HG03139 (cell line): ENCODE results near the gene PUM1.

Experiments
- ATAC-seq: cut with Tn5 transposase; IDR thresholded peaks from one replicate; pipeline ENCODE4 v1.9.1; 2021; ENCODE audit not compliant: unreplicated experiment

PUM1 gene

DNA sequence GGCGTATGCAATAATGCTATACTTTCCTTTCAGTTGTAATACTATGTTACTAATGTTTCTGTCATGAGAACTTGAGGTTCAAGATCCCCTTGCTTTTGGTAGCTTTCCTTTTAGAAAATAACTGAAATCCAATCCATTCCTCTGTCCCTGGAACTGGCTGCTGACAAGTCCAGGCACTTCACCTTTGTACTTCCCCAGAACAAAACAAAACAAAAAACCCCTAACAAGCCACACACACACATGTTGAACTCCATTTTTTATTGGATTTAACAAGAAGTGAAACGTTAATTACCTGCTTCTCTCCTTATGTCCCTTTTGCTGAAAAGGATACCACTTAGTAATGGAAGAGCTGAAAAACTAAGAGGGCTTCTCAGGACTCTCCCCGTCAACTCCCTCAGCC is 130.9 kb downstream of the PUM1 start:
- no peak for ATAC-seq

DNA sequence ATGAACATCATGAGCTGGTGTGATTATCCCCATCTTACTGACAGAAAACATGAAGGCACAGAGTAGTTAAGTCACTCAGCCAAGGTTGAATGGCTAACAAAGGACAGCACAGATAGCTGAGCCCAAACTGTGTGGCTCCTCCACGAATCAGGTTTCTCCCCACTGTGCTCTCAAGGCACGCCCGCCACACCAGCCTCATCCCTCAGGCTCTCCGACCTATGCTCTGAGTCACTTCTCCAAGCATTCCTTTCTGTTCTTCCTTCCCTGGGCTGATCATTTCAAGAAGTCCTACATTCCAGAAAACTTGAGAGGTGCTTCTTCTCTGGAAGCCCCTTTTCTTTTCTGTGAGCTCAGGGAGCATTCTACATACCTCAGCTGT is 131.7 kb downstream of the PUM1 start:
- ATAC-seq, result no peak

DNA sequence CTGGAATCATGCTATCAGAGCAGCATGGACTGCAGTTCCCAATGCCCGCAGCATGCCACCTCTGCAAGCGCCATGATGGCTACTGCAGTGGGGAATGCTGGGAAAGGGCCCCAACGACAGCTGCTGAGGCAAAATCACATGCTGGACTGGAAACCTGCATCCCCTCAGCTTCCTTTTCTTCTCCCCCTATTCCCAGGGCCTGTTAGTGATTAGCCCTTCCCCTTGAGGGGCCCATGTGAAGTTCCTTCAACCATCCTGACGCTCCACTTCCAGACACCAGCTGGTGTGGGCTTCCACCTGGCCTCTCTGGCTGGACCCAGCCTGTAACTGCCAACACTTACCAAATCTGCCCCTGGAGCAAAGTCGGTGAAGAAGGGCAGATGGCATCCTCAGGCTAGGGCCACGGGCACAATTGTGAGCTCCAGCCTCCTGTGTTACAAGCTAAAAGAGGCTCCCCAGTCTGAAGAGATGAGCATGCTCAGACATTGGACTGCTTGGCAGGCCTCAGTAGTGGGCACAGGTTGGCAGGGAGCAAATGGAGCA is 134.8 kb downstream of the PUM1 start:
- no peak for ATAC-seq

- no peak for ATAC-seq
Observed at GRCh38 chr1:30929944-30930525, 135.5 kb downstream of the PUM1 start.

DNA sequence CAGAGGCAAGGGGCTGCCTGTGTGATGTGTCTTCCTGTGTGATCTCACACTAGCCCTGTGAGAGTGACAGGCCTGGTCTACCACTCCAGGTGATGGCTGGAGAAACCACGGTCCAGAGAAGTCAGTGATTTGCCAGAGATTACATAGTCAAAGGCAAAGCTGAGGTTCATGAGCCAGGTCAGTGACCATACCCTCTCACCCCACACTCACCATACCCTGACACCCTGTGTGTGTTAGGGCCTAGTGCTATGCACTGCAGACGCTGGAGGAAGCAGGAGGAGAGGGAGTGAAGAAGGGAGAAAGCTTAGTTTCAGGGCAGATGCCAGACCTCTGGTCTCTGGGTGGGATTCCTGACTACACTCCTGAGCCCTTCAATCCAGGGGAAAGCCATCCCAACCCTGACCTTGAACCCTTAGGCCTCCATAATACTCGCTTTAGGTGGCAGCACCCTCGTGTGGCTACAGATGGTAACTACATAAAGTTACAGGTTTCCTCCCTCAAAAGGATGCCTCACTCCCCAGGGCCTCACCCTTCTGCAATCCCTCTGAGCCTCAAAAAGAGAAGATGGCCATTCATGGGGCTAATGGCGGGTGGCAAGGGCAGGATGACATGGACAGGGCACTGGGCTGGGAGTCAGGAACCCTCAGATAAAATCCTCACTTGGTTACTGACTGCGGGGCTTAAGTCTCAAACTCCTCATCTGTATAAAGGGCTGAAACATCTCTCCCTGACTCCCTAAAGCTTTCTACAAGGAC is 136.2 kb downstream of the PUM1 start:
- no peak for ATAC-seq

- ATAC-seq, result no peak
Observed at GRCh38 chr1:30928789-30929134, 136.8 kb downstream of the PUM1 start.

- ATAC-seq, result no peak
Observed at GRCh38 chr1:30928171-30928570, 137.3 kb downstream of the PUM1 start.

- no peak for ATAC-seq
Observed at GRCh38 chr1:30927448-30927847, 138.1 kb downstream of the PUM1 start.

GRCh38 chr1:30923597-30923996 is 141.9 kb downstream of the PUM1 start:
- no peak for ATAC-seq

- no peak for ATAC-seq
Observed at GRCh38 chr1:30920827-30921226, 144.7 kb downstream of the PUM1 start.

DNA sequence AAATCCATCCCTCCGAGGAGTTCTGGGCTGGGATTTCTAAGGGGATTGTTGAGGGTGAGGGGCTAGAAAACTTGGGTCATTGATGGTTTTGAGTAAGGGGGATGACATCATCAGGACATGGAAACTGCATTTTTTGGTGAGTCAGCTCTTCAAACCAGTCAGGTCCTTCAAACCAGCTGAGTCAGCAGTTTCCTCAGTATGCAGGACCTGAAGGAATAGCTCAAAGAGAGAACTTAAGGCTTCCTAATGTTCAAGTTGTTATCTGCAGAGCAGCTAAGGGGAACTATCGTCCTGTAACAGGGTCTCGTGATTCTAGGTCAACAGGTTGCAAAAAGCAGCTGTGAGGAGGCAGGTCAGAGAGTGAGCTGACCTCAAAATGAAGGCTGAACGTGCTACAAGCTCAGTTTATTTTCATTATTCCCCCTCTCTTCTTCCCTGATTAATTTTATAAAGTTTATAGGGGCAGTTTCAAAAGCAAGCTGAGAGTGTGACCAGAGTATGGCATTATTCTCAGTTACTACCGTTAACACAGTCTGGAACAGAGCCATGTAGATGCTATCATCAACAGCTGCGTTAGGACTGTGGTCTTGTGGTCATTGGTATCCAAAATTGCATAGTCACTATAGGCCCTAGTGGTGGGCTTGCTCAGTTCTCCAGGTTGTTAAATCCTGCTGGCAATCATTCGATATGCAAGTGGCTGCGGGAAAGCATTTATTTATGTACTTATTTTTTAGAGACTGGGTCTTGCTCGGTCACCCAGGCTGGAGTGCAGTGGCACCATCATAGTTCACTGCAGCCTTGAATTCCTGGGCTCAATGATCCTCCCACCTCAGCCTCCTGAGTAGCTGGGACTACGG is 146.3 kb downstream of the PUM1 start:
- ATAC-seq, result no peak

GRCh38 chr1:30916296-30916695 is 149.2 kb downstream of the PUM1 start:
- ATAC-seq, result no peak

GRCh38 chr1:30915491-30916230 is 149.9 kb downstream of the PUM1 start:
- no peak for ATAC-seq

DNA sequence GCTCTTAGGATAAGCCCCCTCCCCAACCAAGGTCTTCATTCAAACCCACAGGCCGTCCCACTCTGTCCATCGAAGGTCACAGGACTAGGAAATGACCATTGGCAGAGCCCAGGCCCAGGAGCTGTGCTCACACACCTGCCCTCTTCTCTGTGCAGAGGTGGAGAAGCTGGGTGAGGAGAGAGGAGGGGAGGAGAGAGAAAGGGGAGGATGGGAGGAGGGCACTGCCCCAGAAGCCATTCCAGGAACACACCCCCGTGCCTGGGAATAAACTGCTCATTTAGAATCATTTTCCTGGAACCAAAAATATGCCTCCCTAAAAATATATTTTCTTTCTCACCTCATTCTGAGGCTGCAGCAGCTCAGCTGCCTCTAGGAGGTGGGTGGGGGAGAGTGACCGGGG is 150.6 kb downstream of the PUM1 start:
- no peak for ATAC-seq

DNA sequence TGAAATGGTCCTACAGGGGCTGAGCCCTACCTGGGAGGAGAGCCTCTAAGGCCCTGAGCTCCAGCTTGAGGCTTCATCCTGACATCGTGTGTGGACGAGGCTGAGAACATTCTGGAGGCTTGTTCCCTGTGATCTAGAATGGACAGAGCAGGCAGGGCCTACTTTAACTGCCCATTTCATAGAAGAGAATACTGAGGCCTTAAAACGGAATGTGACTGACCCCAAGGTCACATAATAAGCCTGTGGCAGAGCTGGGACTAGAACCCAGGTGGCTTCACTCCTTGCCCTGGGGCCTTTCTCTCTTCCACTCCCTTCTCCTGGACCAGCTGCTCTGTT is 151.0 kb downstream of the PUM1 start:
- no peak for ATAC-seq

DNA sequence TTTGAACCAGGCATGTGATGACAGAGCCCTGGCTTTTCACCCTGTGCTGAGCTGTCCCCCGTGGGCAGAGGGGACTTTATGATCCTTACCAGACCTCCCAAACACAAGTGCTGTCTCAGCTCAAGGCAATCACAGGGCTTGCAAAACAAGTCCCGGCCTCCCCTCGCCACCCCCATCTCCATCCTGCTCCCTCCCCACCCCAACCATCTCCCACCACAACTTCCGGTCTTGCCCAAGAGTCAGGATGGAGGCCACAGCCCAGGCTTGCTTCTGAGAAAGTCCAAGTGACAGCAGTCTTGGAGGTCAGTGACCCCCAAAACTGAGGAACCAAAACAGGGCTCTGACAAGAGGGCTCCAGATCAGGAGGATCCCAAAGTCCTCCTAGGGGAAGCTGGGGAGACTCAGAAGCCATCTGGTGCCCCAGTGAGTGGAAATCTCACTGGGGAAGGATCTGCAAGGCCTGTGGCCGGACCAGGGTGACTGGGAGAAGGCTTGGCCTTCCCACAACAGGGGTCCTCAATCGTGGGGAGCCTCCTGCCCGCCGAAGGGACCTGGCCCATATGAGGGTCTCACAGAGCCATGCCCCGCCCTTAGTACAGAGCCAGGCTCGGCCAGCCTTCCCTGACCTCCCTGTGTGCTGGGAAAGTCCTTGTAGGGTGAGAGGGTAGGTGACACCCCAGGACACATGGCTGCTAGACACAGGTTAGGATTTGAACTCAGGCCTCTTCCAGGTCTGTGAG is 152.4 kb downstream of the PUM1 start:
- ATAC-seq, result no peak

GRCh38 chr1:30912224-30912623 is 153.3 kb downstream of the PUM1 start:
- no peak for ATAC-seq

DNA sequence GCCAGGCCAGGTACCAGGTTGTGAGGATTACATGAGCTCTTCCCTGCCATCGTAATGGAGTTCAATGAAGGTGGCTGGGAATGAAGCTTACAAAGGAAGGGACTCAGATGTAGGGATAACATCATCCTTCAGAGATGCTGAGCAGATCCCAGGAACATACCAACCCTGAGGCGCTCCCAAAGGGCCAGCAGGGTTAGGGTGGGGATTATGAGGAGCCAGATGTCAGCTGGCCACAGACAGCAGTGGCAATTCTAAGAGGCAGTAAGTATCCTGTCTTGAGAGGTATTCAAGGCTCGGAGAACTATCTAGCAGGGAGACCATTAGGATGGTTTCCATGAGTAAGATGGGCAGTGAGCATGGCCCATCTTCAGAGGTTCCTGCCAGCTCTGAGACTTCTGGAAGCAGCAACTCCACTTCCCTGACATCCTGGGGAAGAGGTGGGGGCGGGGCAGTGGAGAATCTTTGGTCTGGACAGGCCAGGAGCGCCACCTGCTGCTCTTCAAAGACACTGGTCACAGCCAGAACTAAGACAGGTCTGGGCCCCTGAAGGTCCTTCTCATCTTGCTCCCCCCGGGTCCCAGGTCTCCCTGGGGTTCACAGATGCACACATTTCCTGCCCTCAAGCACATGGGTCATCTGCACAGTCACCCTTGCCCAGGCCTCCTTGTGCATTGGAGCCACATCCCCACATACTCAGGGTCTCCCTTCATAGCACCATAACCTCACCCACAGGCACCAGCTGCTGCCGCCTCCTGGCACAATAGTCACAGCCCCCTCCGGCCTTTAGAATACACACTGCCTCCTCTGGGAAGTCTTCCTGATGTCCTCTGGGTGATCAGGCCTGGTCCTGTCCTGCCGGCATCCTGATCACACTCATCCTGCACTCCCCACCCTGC is 154.2 kb downstream of the PUM1 start:
- ATAC-seq, result no peak

GRCh38 chr1:30909365-30910068 is 156.0 kb downstream of the PUM1 start:
- ATAC-seq, result no peak
